HG03135 (cell line): Measurements from ENCODE around the gene OR2AE1.
"Not testable (repeated sequence)": the region's sequence is repeated elsewhere in the genome, so short reads cannot be mapped to it uniquely, and the experiment has no call there.

Experiments used
- ATAC-seq: cut with Tn5 transposase; IDR thresholded peaks from one replicate; pipeline ENCODE4 v1.9.1; 2021; ENCODE audit warnings: mild to moderate bottlenecking, moderate library complexity; ENCODE audit not compliant: unreplicated experiment

OR2AE1 gene, protein sequence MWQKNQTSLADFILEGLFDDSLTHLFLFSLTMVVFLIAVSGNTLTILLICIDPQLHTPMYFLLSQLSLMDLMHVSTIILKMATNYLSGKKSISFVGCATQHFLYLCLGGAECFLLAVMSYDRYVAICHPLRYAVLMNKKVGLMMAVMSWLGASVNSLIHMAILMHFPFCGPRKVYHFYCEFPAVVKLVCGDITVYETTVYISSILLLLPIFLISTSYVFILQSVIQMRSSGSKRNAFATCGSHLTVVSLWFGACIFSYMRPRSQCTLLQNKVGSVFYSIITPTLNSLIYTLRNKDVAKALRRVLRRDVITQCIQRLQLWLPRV

DNA sequence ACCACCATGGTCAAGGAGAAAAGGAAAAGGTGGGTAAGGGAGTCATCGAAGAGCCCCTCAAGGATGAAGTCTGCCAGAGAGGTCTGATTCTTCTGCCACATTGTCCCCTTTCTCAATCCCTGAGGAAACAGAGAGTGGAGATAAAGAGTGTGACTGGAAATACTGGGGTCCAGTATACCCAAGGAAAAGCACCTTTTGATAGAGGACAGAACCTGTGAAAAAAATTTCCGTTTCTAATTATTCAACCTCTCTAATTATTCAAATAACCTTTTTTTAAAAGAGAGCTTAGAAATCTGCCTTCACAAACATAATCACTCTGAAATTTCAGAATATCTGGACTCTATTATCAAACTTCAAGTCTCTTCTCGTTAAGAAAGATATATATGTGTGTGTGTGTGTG, at the start of gene OR2AE1:
Gene OR2AE1, minus strand, starts transcription at position 101 of the 400 bp plus-strand sequence. Its CDS starts 0 bp downstream, at position 101.
- ATAC-seq: no peak

DNA sequence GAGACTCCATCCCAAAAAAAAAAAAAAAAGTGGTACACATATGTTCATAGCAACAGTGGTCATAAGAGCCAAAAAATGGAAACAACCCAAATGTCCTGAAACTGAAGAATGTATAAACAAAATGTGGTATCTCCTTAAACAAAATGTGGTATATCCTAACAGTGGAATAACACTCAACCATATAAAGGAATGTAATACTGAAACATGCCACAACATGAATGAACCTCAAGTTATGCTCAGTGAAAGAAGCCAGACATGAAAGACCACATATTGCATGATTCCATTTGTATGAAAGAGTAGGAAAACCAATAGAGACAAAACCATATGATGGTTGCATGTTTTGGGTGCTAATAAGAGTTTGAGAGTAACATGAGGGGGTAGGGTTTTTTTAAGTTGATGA, 49.5 kb upstream of the OR2AE1 start:
- no peak for ATAC-seq

DNA sequence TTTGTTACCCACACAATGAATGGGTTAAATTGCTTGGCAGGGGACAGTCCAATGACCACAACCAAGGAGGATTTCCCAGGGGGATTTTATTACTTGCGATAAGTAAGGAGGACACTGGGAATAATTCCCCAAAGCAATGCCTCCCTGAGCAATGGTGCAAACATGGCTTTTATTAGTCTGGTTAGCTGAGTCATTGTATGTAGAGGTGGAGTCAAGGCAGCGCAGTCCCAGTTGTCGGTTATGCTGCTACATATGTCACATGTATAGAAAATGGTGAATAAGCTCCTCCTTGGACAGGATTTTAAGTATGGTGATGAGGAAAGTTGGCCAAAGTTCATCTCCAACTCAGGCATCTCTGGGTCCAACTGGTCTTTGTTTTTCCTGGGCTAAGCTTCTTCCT, 46.4 kb upstream of the OR2AE1 start:
- no peak for ATAC-seq

DNA sequence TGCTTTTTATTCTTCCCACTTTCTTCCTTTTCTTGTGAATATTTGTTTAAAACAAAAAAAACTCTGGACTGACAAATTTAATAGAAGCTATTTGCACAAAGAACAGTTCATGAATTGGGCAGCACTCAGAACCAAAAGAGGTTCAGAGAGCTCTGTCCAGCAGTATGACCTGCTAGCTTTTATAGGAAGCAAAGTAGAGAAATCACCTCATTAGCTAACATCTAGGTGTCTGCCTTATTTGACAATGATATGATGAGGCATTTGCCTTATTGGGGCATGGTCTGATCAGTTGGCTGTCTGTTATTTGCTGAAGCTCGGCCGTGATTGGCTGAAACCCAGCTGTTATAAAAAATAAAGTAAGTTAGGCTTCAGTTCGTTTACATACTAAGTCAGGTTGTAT, 43.3 kb upstream of the OR2AE1 start:
- no peak for ATAC-seq

DNA sequence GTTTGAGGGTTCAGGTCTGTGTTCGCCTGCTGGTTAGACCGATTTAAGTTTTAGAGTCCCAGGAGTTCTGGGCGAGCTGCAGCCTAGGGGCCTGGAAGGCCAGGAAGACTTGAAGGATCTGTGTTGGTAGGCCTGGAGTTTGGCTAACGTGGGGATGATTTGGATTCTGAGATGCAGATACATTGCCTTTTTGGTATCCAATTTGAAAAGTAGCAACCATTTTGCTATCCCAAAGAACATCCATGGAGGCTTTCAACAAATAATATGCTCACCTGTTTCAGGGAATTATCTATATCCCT, 42.9 kb upstream of the OR2AE1 start:
- no peak for ATAC-seq

DNA sequence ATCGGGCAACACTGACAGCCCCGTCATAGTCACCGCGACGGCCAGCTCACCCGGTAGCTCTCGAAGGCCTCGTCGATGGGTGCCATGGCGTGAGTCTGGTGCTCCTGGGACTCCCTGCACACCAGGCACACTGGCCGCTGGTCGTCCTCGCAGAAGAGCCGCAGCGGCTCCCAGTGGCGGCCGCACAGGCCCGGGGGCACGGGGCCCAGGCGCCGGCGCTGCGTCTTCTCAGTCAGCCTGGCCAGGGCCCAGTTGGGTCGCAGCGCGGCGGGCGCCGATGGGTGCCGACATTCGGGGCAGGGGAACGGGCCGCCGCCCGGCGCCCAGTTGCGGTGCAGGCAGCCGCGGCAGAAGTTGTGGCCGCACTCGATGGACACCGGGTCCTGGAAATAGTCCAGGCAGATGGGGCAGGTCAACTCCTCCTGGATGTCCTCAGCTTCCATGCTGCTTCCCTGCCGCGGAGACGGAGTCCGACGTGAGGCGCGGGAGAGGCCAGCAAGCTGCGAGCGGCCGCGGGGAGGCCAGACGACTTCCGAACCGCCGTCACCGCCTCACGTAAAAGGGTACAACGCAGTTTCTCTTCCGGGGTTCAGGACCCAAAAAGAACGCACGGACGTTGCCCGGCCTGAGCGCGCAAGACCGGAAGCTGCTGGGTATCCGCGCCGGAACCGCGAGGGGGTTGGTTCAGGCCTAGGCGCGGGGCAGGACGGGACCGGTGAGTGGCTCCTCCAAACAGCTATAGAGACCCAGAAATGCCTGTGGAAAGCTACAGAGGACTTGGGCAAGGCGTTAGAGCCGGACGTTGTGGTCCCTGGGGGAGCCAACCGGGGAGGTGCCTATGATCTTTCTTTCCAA, 42.4 kb upstream of the OR2AE1 start, which contains the start of gene TRIM4:
Gene TRIM4, minus strand, starts transcription at position 572 of the 855 bp plus-strand sequence. Its CDS starts 129 bp downstream, at position 443.
- ATAC-seq: peak; percentile 96

DNA sequence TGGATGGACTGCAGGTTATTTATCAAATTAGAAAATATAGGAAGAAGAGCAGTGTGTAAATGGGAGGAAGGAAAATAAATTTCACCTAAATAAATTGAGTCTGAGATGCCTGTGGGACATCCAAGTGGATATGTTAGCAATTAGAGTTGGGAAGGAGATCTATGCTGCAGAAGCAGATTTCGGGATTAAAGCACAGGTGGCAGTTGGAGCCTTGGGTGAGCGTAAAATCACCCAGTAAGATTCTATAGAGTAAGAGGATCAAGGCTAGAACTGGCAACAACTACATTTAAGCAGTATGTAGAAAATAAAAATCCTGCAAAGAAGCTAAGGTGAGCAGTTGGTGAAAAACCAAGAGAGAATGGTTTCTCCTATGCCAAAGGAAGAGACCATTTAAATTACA, 34.1 kb upstream of the OR2AE1 start:
- ATAC-seq: no peak

DNA sequence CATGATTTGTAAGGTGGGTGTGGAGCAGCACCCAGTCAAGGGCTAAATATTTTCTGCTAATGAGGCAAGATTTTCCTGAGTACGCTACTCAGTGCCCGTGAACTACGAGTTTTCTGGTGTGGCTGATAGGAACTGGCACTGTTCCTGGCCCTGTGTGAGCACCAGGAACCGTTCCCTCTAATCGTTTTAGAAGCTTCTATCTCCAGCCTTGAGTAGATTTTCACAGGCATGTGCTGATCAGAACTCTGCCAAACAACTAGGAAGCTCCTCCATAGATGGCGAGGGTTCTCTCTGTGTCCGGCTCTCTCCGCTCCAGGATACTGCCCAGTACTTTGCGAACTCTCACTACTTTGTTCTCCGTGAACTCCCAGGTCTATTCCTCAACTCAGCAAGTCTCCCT, 24.7 kb upstream of the OR2AE1 start:
- ATAC-seq: no peak

DNA sequence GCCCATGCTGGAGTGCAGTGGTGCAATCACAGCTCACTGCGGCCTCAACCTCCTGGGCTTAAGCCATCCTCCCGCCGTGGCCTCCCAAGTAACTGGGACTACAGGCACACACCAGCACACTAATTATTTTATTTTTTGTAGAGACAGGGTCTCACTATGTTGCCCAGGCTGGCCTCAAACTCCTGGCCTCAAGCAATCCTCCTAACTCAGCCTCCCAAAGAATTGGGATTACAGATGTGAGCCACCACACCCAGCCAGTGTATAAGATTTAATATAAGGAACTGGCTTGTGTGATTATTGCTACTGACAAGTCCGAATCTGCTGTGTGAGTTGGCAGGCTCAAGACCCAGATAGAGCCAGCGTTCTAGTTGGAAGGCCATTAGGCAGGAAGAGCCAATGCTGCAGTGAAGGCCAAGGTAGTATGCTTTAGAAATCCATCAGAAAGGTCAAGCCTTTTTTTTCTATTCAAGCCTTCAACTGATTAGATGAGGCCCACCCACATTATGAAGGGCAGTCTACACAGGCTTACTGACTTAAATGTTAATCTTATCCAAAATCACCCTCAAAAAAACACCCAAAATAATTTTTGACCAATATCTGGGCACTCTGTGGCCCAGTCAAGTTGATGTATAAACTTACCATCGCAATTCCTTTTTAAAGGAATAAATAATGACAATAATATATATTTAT, 23.1 kb upstream of the OR2AE1 start:
- ATAC-seq: no peak

DNA sequence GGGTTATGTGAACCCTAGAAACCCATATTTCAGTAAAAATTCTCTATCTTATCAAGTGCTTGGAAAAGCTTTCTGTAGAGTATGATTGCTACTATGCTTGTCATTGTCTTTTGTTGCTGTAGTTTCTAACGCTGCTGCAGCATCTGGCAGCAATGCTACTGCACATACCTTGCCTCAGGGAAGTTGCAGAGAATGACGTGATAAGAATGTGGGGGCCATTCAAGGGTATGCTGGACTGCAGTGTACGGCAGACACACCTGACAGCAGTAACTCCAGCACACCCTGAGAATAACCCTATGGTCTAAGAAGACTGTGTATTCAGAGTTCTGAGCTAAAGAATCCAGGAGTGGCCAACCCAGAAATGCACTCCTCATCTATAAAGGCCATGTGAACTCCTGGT, 22.0 kb upstream of the OR2AE1 start:
- no peak for ATAC-seq

DNA sequence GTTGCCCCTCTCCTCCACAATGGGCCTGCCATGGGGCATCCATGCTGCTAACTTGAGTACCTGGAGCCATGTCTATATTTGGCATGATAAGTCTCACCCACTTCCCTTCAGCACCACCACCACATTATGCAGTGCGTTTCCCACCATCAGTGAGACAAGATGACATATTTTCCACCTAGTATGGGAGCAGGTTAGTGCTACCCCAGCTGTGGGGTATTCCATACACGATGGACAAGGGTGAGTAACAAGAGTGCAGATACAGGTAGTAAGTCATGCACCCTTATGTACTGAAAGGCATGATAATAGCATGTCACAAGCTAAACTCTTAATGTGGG, 21.2 kb upstream of the OR2AE1 start:
- ATAC-seq: no peak

DNA sequence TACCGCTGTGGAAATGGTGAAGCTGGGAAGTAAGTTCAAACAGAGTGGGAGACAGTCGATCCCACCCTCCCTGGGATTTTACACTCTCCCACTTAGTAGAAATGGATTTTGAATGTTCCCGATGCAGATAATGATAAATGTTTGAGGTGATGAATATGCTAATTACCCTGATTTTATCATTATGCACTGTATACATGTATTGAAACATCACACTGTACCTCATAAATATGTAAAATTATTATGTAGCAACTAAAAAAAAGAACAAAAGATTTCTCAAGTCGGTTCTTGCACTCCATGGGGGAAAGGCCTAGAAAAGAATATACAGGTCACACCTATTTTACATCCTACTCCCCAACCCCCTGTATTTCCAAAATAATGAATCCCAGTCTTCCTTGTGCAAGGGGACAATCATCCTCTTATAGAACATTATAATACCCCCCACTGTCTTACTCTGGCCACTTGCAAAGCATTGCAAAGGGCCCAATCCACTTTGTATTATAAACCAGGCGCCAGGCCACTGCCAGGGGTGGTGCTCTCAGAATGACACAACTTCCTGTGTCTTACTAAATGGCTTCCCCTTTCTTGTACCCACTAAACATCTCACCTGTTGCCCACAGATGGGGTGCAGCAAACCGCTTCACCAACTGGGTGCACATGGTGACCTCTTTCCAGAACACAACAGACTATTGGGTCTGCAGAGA, 20.6 kb upstream of the OR2AE1 start:
- ATAC-seq: no peak

DNA sequence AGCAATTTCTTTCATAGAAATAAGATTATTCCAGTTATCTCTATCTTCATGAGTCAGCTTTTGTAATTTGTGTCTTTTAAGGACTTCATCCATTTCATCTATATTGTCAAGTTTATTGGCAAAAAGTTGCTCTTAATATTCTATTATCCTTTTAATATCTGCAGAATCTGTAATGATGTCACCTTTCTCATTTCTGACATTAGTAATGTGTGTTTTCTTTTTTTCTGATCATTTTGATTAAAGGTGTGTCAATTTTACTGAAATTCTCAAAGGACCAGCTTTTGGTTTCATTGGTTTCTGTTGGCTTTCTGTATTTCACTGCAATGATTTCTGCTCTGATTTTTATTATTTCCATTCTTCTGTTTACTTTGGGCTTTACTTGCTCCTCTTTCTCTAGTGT, 17.9 kb upstream of the OR2AE1 start:
- no peak for ATAC-seq

DNA sequence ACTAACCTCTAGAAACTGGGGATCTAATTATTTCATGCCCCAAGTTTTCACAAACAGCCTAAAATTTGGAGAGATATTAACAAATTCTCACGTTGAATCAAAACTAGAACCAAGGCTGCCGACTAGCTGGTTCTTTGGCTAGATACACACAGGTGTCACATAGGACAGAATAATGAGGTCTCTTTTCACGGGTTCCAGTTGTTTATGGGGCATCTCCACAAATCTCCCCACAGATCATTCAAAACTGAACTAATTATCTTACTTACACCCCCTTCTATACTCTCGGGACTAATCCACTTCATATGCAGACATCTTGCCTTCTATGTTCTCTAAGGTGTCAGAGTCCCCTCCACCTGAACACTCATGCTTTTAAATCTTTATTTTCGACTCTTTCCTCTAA, 16.4 kb upstream of the OR2AE1 start:
- no peak for ATAC-seq

DNA sequence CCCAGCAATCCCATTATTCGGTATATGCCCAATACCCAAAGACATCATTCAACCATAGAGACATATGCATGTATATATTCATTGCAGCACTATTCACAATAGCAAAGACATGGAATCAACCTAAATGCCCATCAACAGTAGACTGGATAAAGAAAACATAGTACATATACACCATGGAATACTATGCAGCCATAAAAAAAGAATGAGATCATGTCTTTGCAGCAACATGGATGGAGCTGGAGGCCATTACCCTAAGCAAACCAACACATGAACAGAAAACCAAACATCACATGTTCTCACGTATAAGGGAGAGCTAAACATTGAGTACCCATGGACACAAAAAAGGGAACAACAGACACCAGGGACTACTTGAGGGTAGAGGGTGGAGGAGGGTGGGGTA, 13.5 kb upstream of the OR2AE1 start:
- ATAC-seq: not testable (repeated sequence)

DNA sequence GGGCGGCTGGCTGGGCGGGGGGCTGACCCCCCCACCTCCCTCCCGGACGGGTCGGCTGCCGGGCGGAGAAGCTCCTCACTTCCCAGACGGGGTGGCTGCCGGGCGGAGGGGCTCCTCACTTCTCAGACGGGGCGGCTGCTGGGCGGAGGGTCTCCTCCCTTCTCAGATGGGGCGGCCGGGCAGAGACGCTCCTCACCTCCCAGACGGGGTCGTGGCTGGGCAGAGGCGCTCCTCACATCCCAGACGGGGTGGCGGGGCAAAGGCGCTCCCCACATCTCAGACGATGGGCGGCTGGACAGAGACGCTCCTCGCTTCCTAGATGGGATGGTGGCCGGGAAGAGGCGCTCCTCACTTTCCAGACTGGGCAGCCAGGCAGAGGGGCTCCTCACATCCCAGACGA, 11.5 kb upstream of the OR2AE1 start:
- not testable (repeated sequence) for ATAC-seq

DNA sequence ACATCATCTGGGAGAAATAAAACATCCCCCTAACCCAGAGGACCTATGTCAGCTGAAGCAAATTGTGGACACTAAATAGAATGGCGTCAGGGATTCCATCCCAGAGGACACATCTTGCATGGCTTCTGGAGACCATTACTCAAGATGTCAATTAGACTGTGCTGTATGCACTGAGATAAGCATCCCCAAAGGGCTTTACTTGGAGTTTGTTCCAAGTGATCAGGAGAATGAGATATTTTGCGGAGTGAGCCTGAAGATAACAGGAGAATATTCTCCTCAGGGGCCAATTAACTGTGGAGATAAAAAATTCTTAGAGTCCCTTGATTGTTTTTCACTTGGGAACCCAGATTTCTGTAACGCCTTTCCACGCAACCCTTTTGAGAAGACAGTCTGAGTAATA, 4.5 kb upstream of the OR2AE1 start:
- no peak for ATAC-seq

DNA sequence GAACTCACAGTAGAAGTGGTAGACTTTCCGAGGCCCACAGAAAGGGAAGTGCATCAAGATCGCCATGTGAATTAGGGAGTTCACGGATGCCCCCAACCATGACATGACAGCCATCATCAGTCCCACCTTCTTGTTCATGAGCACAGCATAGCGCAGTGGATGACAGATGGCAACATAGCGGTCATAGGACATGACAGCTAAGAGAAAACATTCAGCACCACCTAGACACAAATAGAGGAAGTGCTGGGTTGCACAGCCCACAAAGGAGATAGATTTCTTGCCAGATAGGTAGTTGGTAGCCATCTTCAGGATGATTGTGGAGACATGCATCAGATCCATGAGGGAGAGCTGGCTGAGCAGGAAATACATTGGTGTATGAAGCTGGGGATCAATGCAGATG, 342 bp downstream of the OR2AE1 start:
- ATAC-seq: no peak

DNA sequence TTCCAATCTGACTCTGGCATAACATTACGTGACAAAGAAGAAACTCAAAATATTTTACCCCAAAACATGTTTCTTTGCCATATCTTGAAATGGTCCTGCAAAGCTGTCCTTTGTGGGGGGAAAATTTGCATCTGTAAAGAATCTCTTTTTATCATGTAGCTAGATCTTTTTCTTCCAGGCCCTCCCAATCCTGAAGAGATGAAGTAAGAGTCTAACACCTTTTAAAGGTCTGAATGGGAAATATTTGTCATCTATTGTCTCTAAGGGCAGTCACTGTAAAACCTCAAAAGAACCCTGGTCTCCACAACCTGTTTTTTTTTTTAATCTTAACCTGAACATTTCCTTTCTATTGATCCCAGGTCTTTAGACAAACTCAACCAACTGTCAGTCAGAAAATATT, 8.6 kb downstream of the OR2AE1 start:
- ATAC-seq: no peak

DNA sequence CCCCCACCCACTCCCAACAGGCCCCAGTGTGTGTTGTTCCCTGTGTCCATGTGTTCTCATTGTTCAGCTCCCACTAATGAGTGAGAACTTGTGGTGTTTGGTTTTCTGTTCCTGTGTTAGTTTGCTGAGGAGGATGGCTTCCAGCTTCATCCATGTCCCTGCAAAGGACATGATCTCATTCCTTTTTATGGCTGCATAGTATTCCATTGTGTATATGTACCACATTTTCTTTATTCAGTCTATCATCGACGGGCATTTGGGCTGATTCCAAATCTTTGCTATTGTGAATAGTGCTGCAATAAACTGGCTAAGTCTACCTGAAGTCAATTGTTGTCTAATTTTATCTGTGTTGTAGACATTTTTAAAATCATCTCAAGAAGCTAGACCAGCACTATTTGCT, 9.4 kb downstream of the OR2AE1 start:
- ATAC-seq: not testable (repeated sequence)

DNA sequence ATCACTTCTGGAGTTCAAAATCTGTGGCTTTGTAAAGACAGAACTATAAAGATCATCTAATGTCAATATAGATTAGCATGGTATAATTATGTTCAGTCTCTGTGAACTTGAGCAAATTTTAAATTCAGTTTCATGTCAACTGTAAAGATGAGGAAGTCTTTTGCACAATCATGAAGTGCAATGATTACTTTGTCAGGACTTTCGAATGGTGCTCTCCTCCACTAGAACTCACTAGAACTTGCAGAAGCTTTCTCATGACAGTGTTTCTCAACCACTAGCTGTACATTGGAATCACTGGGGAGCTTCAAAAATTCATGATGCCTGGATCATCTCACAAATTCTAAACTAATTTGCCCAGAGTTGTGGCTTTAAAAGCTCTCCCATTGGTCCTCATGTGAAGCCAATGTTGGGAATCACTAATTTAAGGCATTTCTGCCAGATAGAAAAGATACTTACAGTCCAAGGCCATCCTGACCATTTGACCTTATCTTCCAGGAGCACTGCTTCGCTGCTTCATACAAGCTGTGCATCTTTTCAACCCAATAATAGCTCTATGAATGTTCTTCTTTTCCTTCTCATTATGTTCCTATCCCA, 12.9 kb downstream of the OR2AE1 start:
- ATAC-seq: no peak
